Measurements from ENCODE around the gene TRIM9.
A peak's percentile ranks its signal among the peaks of the same experiment; 100 is the strongest.

Gene TRIM9

DNA sequence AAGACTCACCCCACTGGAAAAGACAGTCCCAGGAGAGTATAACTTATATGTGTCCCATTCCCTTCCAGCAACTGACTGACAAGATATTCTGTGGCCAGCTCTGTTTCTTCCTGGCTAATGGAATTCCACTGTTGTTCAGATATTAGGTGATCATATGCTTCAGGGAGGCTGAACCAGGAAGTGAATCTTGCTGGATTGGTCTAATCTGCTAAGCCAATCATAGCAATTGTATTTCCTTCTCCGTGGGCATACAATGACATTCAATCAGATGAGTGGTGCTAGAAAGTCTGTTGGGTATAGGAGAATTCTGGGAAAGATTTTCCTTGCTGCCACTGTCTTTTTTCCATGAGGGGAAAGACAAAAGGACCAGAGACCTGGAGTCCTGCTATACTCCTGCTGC, 162.7 kb downstream of the TRIM9 start:
- TF ChIP-seq CTCF (conservative IDR thresholded peaks at IDR 0.05; ENCODE audit: low read length), result no peak
- DNase-seq (ENCODE audit: low read depth), result no peak
- no peak overlapping the region for H3K4me3 ChIP-seq (ENCODE audit: low read length)

DNA sequence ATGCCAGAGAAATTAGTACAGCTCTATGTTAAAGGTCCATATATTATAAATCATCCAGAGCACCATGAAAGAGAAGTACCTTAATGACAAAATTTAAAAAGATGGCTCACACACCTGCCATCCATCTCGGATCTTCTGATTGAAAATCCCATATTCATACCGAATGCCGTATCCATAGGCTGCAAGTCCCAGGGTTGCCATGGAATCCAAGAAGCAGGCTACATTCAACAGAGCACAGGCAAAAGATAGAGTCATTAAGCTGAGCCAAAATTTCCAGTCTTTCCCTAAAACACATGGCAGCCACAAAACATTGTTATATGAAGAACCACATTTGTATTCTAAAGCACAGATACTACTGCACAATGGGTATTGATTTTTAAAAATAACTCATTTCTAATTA, 163.3 kb downstream of the TRIM9 start:
- TF ChIP-seq CTCF (conservative IDR thresholded peaks at IDR 0.05; ENCODE audit: low read length), result no peak

GRCh38 chr14:50929506-50929905, 165.4 kb downstream of the TRIM9 start:
- no peak for TF ChIP-seq CTCF (conservative IDR thresholded peaks at IDR 0.05; ENCODE audit: low read length)
- no peak overlapping the region for H3K4me3 ChIP-seq (ENCODE audit: low read length)
- no peak for DNase-seq (ENCODE audit: low read depth)

More for the DNA sequence above, 163.3 kb downstream of the TRIM9 start:
- H3K4me3 ChIP-seq (ENCODE audit: low read length), result no peak overlapping the region
- no peak for DNase-seq (ENCODE audit: low read depth)

GRCh38 chr14:50928002-50928635, 166.8 kb downstream of the TRIM9 start:
- DNase-seq (ENCODE audit: low read depth), result peak; percentile 81
- H3K4me3 ChIP-seq (ENCODE audit: low read length), result no peak overlapping the region
- TF ChIP-seq CTCF (conservative IDR thresholded peaks at IDR 0.05; ENCODE audit: low read length), result no peak

DNA sequence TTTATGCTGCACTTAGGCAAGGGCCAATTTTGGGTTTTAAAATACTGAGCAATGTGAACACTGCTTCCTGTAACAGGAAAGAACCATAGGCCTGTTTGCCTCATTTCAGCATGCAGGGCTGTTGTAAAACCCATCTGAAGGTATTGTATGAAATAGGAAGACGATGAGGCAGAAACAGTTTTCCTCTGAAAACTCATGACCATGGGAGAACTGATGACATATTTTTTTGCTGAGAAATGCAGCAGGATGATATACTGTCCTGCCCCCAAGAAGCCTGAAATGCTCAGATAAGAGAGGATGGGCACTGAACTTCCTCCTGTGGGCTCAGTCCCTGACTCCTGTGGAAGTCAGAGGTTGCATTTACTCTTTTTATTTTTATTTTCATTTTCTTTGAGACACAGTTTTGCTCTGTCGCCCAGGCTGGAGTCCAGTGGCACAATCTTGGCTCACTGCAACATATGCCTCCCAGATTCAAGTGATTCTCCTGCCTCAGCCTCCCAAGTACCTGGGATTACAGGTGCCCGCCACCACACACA, 168.0 kb downstream of the TRIM9 start:
- no peak for DNase-seq (ENCODE audit: low read depth)
- H3K4me3 ChIP-seq (ENCODE audit: low read length), result no peak overlapping the region
- TF ChIP-seq CTCF (conservative IDR thresholded peaks at IDR 0.05; ENCODE audit: low read length), result no peak

Measured in AG10803 (cell line).